Measurements from ENCODE around the gene EIF3L. TPM values are rescaled to one million over a fixed set of nuclear protein-coding genes. Genes with fewer than 3 reads are reported as not detected.

EIF3L gene
- total RNA-seq, 1 donor: 1,099 TPM

GRCh38 chr22:37848587-37849088, 581 bp upstream of the EIF3L start:
- DNase-seq (ENCODE audit: low read depth in 2 of 3, low spot score in 2 of 3): peak in 2 of 3 donors; percentile 34 to 60

- no peak for DNase-seq (ENCODE audit: low read depth in 2 of 3, low spot score in 2 of 3)
These were observed 1.6 kb downstream of the EIF3L start for GRCh38 chr22:37850801-37851200.

GRCh38 chr22:37852418-37852817, 3.2 kb downstream of the EIF3L start:
- no peak for DNase-seq (ENCODE audit: low read depth in 2 of 3, low spot score in 2 of 3)

- no peak for DNase-seq (ENCODE audit: low read depth in 2 of 3, low spot score in 2 of 3)
These were observed 5.7 kb downstream of the EIF3L start for GRCh38 chr22:37854946-37855345.

GRCh38 chr22:37855462-37855861, 6.2 kb downstream of the EIF3L start:
- no peak for DNase-seq (ENCODE audit: low read depth in 2 of 3, low spot score in 2 of 3)

GRCh38 chr22:37860796-37861421, 11.7 kb downstream of the EIF3L start:
- DNase-seq (ENCODE audit: low read depth in 2 of 3, low spot score in 2 of 3): no peak

- no peak for DNase-seq (ENCODE audit: low read depth in 2 of 3, low spot score in 2 of 3)
These were observed 13.5 kb downstream of the EIF3L start for GRCh38 chr22:37862570-37863325.

- no peak for DNase-seq (ENCODE audit: low read depth in 2 of 3, low spot score in 2 of 3)
These were observed 16.3 kb downstream of the EIF3L start for GRCh38 chr22:37865510-37865909.

GRCh38 chr22:37870273-37870672, 21.1 kb downstream of the EIF3L start:
- DNase-seq (ENCODE audit: low read depth in 2 of 3, low spot score in 2 of 3): no peak

- DNase-seq (ENCODE audit: low read depth in 2 of 3, low spot score in 2 of 3): no peak
These were observed 31.6 kb downstream of the EIF3L start for GRCh38 chr22:37880668-37881440.

GRCh38 chr22:37884420-37884819, 35.2 kb downstream of the EIF3L start:
- DNase-seq (ENCODE audit: low read depth in 2 of 3, low spot score in 2 of 3): no peak

- DNase-seq (ENCODE audit: low read depth in 2 of 3, low spot score in 2 of 3): peak in 1 of 3 donors; percentile 36
These were observed 38.6 kb downstream of the EIF3L start for GRCh38 chr22:37887584-37888378.

GRCh38 chr22:37891926-37892325, 42.7 kb downstream of the EIF3L start:
- DNase-seq (ENCODE audit: low read depth in 2 of 3, low spot score in 2 of 3): no peak

- DNase-seq (ENCODE audit: low read depth in 2 of 3, low spot score in 2 of 3): no peak
These were observed 43.5 kb downstream of the EIF3L start for GRCh38 chr22:37892566-37893335.

- no peak for DNase-seq (ENCODE audit: low read depth in 2 of 3, low spot score in 2 of 3)
These were observed 44.4 kb downstream of the EIF3L start for GRCh38 chr22:37893583-37893983.

GRCh38 chr22:37894939-37895670, 45.9 kb downstream of the EIF3L start:
- no peak for DNase-seq (ENCODE audit: low read depth in 2 of 3, low spot score in 2 of 3)

- DNase-seq (ENCODE audit: low read depth in 2 of 3, low spot score in 2 of 3): peak; percentile 17 to 46 (median 35)
These were observed 47.0 kb downstream of the EIF3L start for GRCh38 chr22:37896181-37896592.

GRCh38 chr22:37896939-37897338, 47.7 kb downstream of the EIF3L start:
- DNase-seq (ENCODE audit: low read depth in 2 of 3, low spot score in 2 of 3): no peak

GRCh38 chr22:37897807-37898206, 48.6 kb downstream of the EIF3L start:
- DNase-seq (ENCODE audit: low read depth in 2 of 3, low spot score in 2 of 3): no peak

All from hematopoietic multipotent progenitor cell (in vitro differentiated cells).